H1 (cell line): ENCODE data around the gene DEFB128. TPM values are rescaled to one million over a fixed set of nuclear protein-coding genes. Genes with fewer than 3 reads are reported as not detected.

ENCODE experiments used
- CTCF ChIA-PET: fragments of 300-600 bp; sonication (Branson Sonifier 250); formaldehyde crosslinking; loops from one replicate; lab custom pipeline; 2021; ENCODE audit not compliant: partially characterized antibody; lab: Charles Lee
- POLR2A ChIA-PET: fragments of 300-600 bp; sonication (Branson Sonifier 250); formaldehyde crosslinking; loops from one replicate; lab custom pipeline; 2021; ENCODE audit warnings: inconsistent platforms; ENCODE audit not compliant: partially characterized antibody; lab: Charles Lee
- DNase-seq, 2 experiments: peaks; one replicate each; pipeline versions ENCODE4 v3.0.0 to v3.0.0-alpha.2; 2010 to 2022; ENCODE audit warnings: low spot score in 2 of 2, low read depth in 1 of 2, mixed read lengths in 1 of 2
- FAIRE-seq: peaks from 2 replicates; lab custom pipeline; 2011; peaks lifted over from hg19 to GRCh38; lab: Jason Lieb, UNC
- H2AFZ ChIP-seq: 2 replicates; pipeline ENCODE4 v1.8.1; 2012; ENCODE audit warnings: low read length, inconsistent platforms
- H2AK5ac ChIP-seq: 2 replicates; pipeline ENCODE4 v1.6.1; 2013; ENCODE audit warnings: low read depth, low read length
- H2BK120ac ChIP-seq: replicated peaks from 2 replicates; pipeline ENCODE3; 2013; ENCODE audit warnings: low read depth, low read length, inconsistent platforms
- H2BK12ac ChIP-seq: 2 replicates; pipeline ENCODE4 v1.6.1; 2013; ENCODE audit warnings: low read depth, low read length
- H2BK15ac ChIP-seq: 2 replicates; pipeline ENCODE4 v1.6.1; 2013; ENCODE audit warnings: low read length
- H2BK20ac ChIP-seq: 2 replicates; pipeline ENCODE4 v1.6.1; 2013; ENCODE audit warnings: low read length
- H2BK5ac ChIP-seq: 2 replicates; pipeline ENCODE4 v1.6.1; 2013; ENCODE audit warnings: low read depth, low read length
- H3K14ac ChIP-seq: 2 replicates; pipeline ENCODE4 v1.6.1; 2013; ENCODE audit warnings: inconsistent platforms; ENCODE audit not compliant: insufficient read length
- H3K18ac ChIP-seq: 2 replicates; pipeline ENCODE4 v1.6.1; 2013; ENCODE audit warnings: low read length; ENCODE audit errors: extremely low read depth
- H3K23ac ChIP-seq: 2 replicates; pipeline ENCODE4 v1.6.1; 2013; ENCODE audit warnings: inconsistent platforms; ENCODE audit not compliant: insufficient read length
- H3K23me2 ChIP-seq: 2 replicates; pipeline ENCODE4 v1.6.1; 2013; ENCODE audit warnings: low read depth, low read length
- H3K27ac ChIP-seq: 2 replicates; pipeline ENCODE4 v1.6.1; 2011; ENCODE audit warnings: low read depth, low read length, inconsistent platforms
- H3K27me3 ChIP-seq, 4 experiments: replicated peaks in 1 of 4; 1 replicate in 1 of 4; 2 replicates in 3 of 4; pipeline versions ENCODE4 v1.6.1 to v1.8.1; 2011 to 2013; ENCODE audit warnings: low read length in 3 of 4, mild to moderate bottlenecking in 3 of 4, inconsistent platforms in 2 of 4, mixed read lengths in 2 of 4, moderate library complexity in 1 of 4; ENCODE audit not compliant: control insufficient read depth in 3 of 4, insufficient read depth in 3 of 4; ENCODE audit errors: extremely low read depth in 1 of 4
- H3K36me3 ChIP-seq, 4 experiments: 2 replicates each; pipeline versions ENCODE4 v1.6.1 to v1.8.1; 2011 to 2013; ENCODE audit warnings: mild to moderate bottlenecking in 4 of 4, low read length in 3 of 4, moderate library complexity in 2 of 4, control low read depth in 1 of 4, inconsistent platforms in 1 of 4; ENCODE audit not compliant: insufficient read depth in 4 of 4, control insufficient read depth in 2 of 4
- H3K4ac ChIP-seq: replicated peaks from 2 replicates; pipeline ENCODE3; 2013; ENCODE audit warnings: low read length, low read depth, mixed read lengths, inconsistent platforms; ENCODE audit not compliant: insufficient read length
- H3K4me1 ChIP-seq, 4 experiments: replicated peaks in 1 of 4; 1 replicate in 1 of 4; 2 replicates in 3 of 4; pipeline versions ENCODE4 v1.6.1 to v1.8.1; 2011 to 2013; ENCODE audit warnings: low read length in 3 of 4, inconsistent platforms in 2 of 4, mixed read lengths in 1 of 4; ENCODE audit not compliant: insufficient read depth in 4 of 4, control insufficient read depth in 3 of 4
- H3K4me2 ChIP-seq, 2 experiments: 2 replicates each; pipeline versions ENCODE4 v1.6.1 to v1.8.1; 2011 to 2013; ENCODE audit warnings: low read depth in 2 of 2, low read length in 2 of 2, control low read depth in 1 of 2, inconsistent platforms in 1 of 2, mild to moderate bottlenecking in 1 of 2; ENCODE audit not compliant: insufficient read depth in 1 of 2
- H3K4me3 ChIP-seq, 4 experiments: fragments of 200-600, 300-600 bp in 1 of 4; sonication (generic), shearing (Covaris generic), sonication (Bioruptor Twin) in 1 of 4; 2 replicates each; pipeline versions ENCODE4 v1.5.1 to v1.8.1; 2011 to 2016; ENCODE audit warnings: low read length in 4 of 4, low read depth in 3 of 4, control low read depth in 2 of 4, inconsistent platforms in 2 of 4, mild to moderate bottlenecking in 2 of 4, mixed read lengths in 1 of 4, moderate library complexity in 1 of 4; ENCODE audit not compliant: insufficient read depth in 2 of 4; ENCODE audit errors: extremely low read depth in 1 of 4
- H3K56ac ChIP-seq: replicated peaks from 2 replicates; pipeline ENCODE3; 2013; ENCODE audit warnings: low read depth, mild to moderate bottlenecking, mixed read lengths, low read length, inconsistent platforms; ENCODE audit not compliant: insufficient read length
- H3K79me1 ChIP-seq: 2 replicates; pipeline ENCODE4 v1.6.1; 2013; ENCODE audit warnings: low read depth, low read length, control low read depth
- H3K79me2 ChIP-seq, 2 experiments: 2 replicates each; pipeline versions ENCODE4 v1.6.1 to v1.8.1; 2012 to 2013; ENCODE audit warnings: low read length in 2 of 2, mild to moderate bottlenecking in 2 of 2, inconsistent platforms in 1 of 2; ENCODE audit not compliant: insufficient read depth in 2 of 2, control insufficient read depth in 1 of 2
- H3K9ac ChIP-seq, 4 experiments: replicated peaks in 1 of 4; 1 replicate in 1 of 4; 2 replicates in 3 of 4; pipeline versions ENCODE4 v1.6.1 to v1.8.1; 2011 to 2013; ENCODE audit warnings: low read depth in 3 of 4, low read length in 3 of 4, control low read depth in 2 of 4, mild to moderate bottlenecking in 2 of 4, moderate library complexity in 2 of 4, inconsistent platforms in 1 of 4; ENCODE audit errors: extremely low read depth in 1 of 4
- H3K9me3 ChIP-seq, 2 experiments: 2 replicates each; pipeline versions ENCODE4 v1.6.1 to v1.8.1; 2012 to 2013; ENCODE audit warnings: mild to moderate bottlenecking in 2 of 2, moderate library complexity in 2 of 2, control low read depth in 1 of 2, inconsistent platforms in 1 of 2, low read depth in 1 of 2, low read length in 1 of 2, mixed read lengths in 1 of 2; ENCODE audit not compliant: insufficient read depth in 2 of 2
- H4K20me1 ChIP-seq, 2 experiments: replicated peaks in 1 of 2; 2 replicates each; pipeline versions ENCODE3 to v1.8.1; 2011 to 2013; ENCODE audit warnings: inconsistent platforms in 2 of 2, low read length in 2 of 2, mild to moderate bottlenecking in 1 of 2; ENCODE audit not compliant: insufficient read depth in 2 of 2, control insufficient read depth in 1 of 2
- H4K5ac ChIP-seq: 2 replicates; pipeline ENCODE4 v1.6.1; 2013; ENCODE audit warnings: low read length, low read depth, mixed read lengths, inconsistent platforms; ENCODE audit not compliant: insufficient read length
- H4K8ac ChIP-seq: 2 replicates; pipeline ENCODE4 v1.8.0; 2013; ENCODE audit warnings: mild to moderate bottlenecking, moderate library complexity, low read length, inconsistent platforms; ENCODE audit not compliant: insufficient read depth; ENCODE audit errors: extremely low read depth
- H4K91ac ChIP-seq: replicated peaks from 2 replicates; pipeline ENCODE3; 2013; ENCODE audit warnings: low read length, mixed read lengths, inconsistent platforms; ENCODE audit not compliant: insufficient read length
- CBX5 ChIP-seq: fragments of 300-800, 300-1000 bp; sonication (generic); IDR thresholded peaks from 2 replicates; pipeline ENCODE4 v1.7.1; 2016; ENCODE audit warnings: antibody characterized with exemption, low read length, low read depth
- CREB1 ChIP-seq: IDR thresholded peaks from 2 replicates; pipeline ENCODE4 v1.6.1; 2012; ENCODE audit warnings: inconsistent platforms
- GABPA ChIP-seq: IDR thresholded peaks from 2 replicates; pipeline ENCODE4 v1.6.1; 2011; ENCODE audit warnings: mild to moderate bottlenecking, low read length, moderate library complexity, borderline replicate concordance; ENCODE audit not compliant: insufficient read depth
- HDAC2 ChIP-seq, 2 experiments: fragments of 300-600 bp in 1 of 2; sonication (generic) in 1 of 2; IDR thresholded peaks; 2 replicates each; pipeline ENCODE4 v1.6.1; 2011 to 2012; ENCODE audit warnings: low read depth in 2 of 2, low read length in 2 of 2, mild to moderate bottlenecking in 2 of 2, moderate library complexity in 2 of 2, borderline replicate concordance in 1 of 2, inconsistent platforms in 1 of 2
- JUND ChIP-seq: IDR thresholded peaks from 2 replicates; pipeline ENCODE4 v1.6.1; 2011; ENCODE audit warnings: mild to moderate bottlenecking, improper control_type of control experiment, low read length
- POU5F1 ChIP-seq: IDR thresholded peaks from 2 replicates; pipeline ENCODE4 v1.6.1; 2011; ENCODE audit warnings: low read depth, mild to moderate bottlenecking, low read length, moderate library complexity
- SP1 ChIP-seq: IDR thresholded peaks from 2 replicates; pipeline ENCODE4 v1.6.1; 2011; ENCODE audit warnings: low read depth, low read length
- SP2 ChIP-seq: IDR thresholded peaks from 2 replicates; pipeline ENCODE4 v1.6.1; 2012; ENCODE audit warnings: mild to moderate bottlenecking, low read length, inconsistent platforms
- WGBS, 2 experiments: shearing (Covaris generic) in 1 of 2; methylation state at CpG; one replicate each; pipeline versions ENCODE4 v1.1.6 to v1.1.7; 2013 to 2015; ENCODE audit warnings: low lambda C conversion rate in 2 of 2, mixed read lengths in 2 of 2, inconsistent platforms in 1 of 2, low coverage in 1 of 2, missing lambda C conversion rate in 1 of 2; ENCODE audit not compliant: insufficient replicate concordance in 2 of 2, insufficient coverage in 1 of 2, insufficient read length in 1 of 2; ENCODE audit errors: extremely low coverage in 1 of 2, missing lambda C conversion rate in 1 of 2; 5-methylcytosine and 5-hydroxymethylcytosine counted together
- polyA plus RNA-seq, 7 experiments: library from polyadenylated mRNA; depleted of rRNA in 3 of 7; stranded (reverse) in 5 of 7; unstranded in 2 of 7; fragments of >200 nt in 5 of 7; fragments of 200-250 nt in 2 of 7; gene quantifications; 1 replicate in 5 of 7; 2 replicates in 1 of 7; 4 replicates in 1 of 7; pipeline versions ENCODE4 v1.2.1 to v1.2.3, GENCODE V29; 2011 to 2013; ENCODE audit warnings: missing spikeins in 2 of 7, mixed read lengths in 2 of 7
- total RNA-seq: library from RNA; stranded (reverse); fragmentation: NEBNext Ultra II Directional; extraction: Animal tissue kit (Norgen Biotek cat#: 25700); gene quantifications from 2 replicates; pipeline ENCODE4 v1.2.1, GENCODE V29; 2021
- TF ChIP-seq, protein P1 (sequence below): IDR thresholded peaks from 2 replicates; pipeline ENCODE4 v1.6.1; 2011; ENCODE audit warnings: low read depth, mild to moderate bottlenecking, low read length; ENCODE audit not compliant: insufficient read depth
- TF ChIP-seq, protein P2 (sequence below): IDR thresholded peaks from 2 replicates; pipeline ENCODE4 v1.6.1; 2011; ENCODE audit warnings: low read length, improper control_type of control experiment

DEFB128 gene
- total and polyA plus RNA-seq, 2 of the 8 experiments (the other 6 are each of a cell fraction or from before 2014, with no cell fraction given), result not detected

DNA sequence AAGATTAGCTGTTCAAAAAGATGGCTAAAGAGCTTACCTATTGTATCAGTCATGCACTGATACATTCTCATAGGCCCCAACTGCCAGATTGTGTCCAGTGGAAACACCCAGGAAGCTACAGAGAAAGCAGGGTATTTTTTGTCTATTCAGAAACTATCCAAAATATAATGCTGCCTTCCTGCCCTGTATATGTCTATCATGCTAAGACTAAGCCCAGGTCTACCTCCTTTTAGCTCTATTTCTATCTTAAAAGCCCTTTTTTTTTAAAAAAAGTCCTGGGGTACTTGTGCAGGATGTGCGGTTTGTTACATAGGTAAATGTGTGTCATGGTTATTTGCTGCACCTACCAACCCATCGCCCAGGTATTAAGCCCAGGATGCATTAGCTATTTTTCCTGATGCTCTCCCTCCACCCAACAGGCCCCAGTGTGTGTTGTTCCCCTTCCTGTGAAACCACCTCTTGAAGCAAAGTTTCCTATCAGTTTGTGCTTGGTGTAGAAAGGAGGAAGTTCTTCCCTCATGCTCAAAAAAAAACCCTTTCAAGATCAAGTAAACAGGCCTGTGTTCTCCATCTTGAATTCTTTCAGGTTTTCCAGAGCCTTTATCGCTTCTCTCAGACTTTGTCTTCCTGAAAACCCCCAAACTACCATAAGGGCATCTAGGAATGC lies 38.1 kb upstream of the DEFB128 start:
- Histone ChIP-seq H3K36me3 (no peaks in the 10 kb centered on the region), H3K4ac (no peak overlapping the region), H2BK12ac (no peak overlapping the region), H3K27ac (no peak overlapping the region), H3K9me3 (peaks cover 7 to 23% of the 10 kb centered on the region in 2 experiments), H2AK5ac (no peak overlapping the region), H2BK120ac (no peak overlapping the region), H2BK20ac (no peak overlapping the region), H3K56ac (no peak overlapping the region), H2BK5ac (no peak overlapping the region), H3K4me3 (no peak overlapping the region), H3K79me2 (no peaks in the 10 kb centered on the region), H2BK15ac (no peak overlapping the region), H4K5ac (no peak overlapping the region)
- WGBS, 2 experiments, result 60% methylated on average over 3 of the region's 3 CpGs; no CpG with 5 or more reads in 1 of the 2 experiments
- POLR2A ChIA-PET, result interaction anchor here (0.7 kb wide), 1 partner anchor 11 kb away, joined by 3 read pairs; no protein-coding TSS in a partner anchor
- no peak for DNase-seq
- FAIRE-seq, result no peak
- no peak for TF ChIP-seq JUND
- TF ChIP-seq SP2, result no peak
- no peak for TF ChIP-seq CREB1
- TF ChIP-seq, protein P1, sequence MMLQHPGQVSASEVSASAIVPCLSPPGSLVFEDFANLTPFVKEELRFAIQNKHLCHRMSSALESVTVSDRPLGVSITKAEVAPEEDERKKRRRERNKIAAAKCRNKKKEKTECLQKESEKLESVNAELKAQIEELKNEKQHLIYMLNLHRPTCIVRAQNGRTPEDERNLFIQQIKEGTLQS, result no peak
- TF ChIP-seq, protein P2, sequence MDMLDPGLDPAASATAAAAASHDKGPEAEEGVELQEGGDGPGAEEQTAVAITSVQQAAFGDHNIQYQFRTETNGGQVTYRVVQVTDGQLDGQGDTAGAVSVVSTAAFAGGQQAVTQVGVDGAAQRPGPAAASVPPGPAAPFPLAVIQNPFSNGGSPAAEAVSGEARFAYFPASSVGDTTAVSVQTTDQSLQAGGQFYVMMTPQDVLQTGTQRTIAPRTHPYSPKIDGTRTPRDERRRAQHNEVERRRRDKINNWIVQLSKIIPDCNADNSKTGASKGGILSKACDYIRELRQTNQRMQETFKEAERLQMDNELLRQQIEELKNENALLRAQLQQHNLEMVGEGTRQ, result no peak
- no peak for TF ChIP-seq SP1
- no peak for TF ChIP-seq HDAC2 (IDR thresholded peaks at IDR 0.05; ENCODE audit: borderline replicate concordance in 1 of 2, low read depth in 2 of 2, low read length in 2 of 2)
- no peak for TF ChIP-seq CBX5
- no peak for TF ChIP-seq GABPA
- no peak for TF ChIP-seq POU5F1
- TF ChIP-seq, all 59 proteins: peak for 0
- CTCF ChIA-PET, result interaction anchor here (0.6 to 1.4 kb wide), 2 partner anchors 29 to 97 kb away, joined by 3 read pairs; no protein-coding TSS in a partner anchor
- H4K91ac ChIP-seq, result no peak overlapping the region
- no peaks in the 10 kb centered on the region for H3K79me1 ChIP-seq
- no peak overlapping the region for H3K4me2 ChIP-seq
- no peaks in the 10 kb centered on the region for H3K27me3 ChIP-seq
- no peak overlapping the region for H4K8ac ChIP-seq
- H2AFZ ChIP-seq, result no peak overlapping the region
- no peak overlapping the region for H3K18ac ChIP-seq
- H3K23me2 ChIP-seq, result peaks cover 2% of the 10 kb centered on the region; the same call in 1 of the 2 replicates
- no peak overlapping the region for H3K23ac ChIP-seq
- no peaks in the 10 kb centered on the region for H3K4me1 ChIP-seq
- H4K20me1 ChIP-seq, result no peaks in the 10 kb centered on the region
- H3K9ac ChIP-seq, result no peak overlapping the region
- H3K14ac ChIP-seq, result no peak overlapping the region
